SH-SY5Y (cell line): ENCODE data around the gene APLP2.

ENCODE experiments used
- GATA2 ChIP-seq: IDR thresholded peaks from 2 replicates; pipeline ENCODE4 v1.6.1; 2011; ENCODE audit warnings: mild to moderate bottlenecking, low read depth, low read length
- GATA3 ChIP-seq: IDR thresholded peaks from 2 replicates; pipeline ENCODE4 v1.6.1; 2011; ENCODE audit warnings: low read depth, mild to moderate bottlenecking, low read length, moderate library complexity

APLP2 gene

GRCh38 chr11:130069659-130070108 lies at the start of gene APLP2:
TSS of gene APLP2 (plus strand) at chr11:130069894. CDS start at chr11:130069978, 84 bp downstream.
- TF ChIP-seq GATA2 (no peak), GATA3 (no peak)

DNA sequence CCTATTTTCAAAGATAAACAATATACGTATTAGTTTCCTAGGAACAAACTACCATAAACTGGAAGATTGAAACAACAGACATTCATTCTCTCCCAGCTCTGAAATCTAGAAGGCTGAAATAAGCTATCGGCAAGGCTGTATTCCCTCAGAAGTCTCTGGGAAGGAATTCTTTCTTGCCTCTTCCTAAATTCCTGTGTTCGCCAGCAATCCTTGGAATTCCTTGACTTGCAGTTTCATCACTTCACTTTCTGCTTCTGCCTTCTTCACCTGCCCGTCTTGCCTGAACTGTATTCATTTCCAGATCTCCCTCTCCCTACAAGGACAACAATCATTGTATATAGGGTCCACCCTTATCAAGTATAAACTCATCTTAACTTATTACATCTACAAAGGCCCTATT lies 49.4 kb upstream of the APLP2 start:
- TF ChIP-seq GATA3, result no peak
- TF ChIP-seq GATA2, result no peak

DNA sequence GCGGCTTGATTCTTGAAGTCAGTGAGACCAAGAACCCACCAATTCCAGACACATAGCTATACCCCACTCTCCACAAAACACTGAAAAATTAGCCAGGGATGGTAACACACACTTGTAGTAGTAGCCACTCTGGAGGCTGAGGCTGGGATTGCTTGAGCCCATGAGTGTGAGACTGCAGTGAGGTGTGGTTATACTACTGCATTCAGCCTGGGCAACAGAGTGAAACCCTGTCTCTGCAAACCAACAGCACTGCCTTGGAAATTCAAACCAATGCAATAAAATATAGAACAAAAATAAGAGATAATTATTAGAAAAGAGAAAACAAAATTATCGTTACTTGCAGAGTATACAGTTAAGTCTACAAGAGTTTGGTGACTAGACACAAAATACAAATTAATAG lies 46.9 kb upstream of the APLP2 start:
- no peak for TF ChIP-seq GATA3
- no peak for TF ChIP-seq GATA2

DNA sequence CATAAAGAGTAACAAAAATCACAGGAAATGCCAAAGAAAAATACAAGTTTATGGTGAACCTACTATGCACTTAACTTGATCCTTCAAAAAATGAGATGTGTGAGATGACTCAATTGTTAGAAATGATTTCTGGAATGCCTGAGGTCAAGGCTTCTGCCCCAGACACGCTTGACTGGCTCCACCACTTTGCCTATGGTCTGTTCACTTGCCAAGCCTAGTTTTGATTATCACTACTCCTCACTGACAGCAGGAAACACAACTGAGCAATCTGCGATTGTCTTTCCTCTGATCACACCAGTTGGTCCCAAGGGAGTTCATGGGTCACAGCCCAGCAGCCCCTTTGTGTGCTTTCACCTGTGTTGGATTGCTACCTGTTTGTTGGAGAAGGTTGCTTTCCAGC lies 46.5 kb upstream of the APLP2 start:
- TF ChIP-seq GATA3 (no peak), GATA2 (no peak)

DNA sequence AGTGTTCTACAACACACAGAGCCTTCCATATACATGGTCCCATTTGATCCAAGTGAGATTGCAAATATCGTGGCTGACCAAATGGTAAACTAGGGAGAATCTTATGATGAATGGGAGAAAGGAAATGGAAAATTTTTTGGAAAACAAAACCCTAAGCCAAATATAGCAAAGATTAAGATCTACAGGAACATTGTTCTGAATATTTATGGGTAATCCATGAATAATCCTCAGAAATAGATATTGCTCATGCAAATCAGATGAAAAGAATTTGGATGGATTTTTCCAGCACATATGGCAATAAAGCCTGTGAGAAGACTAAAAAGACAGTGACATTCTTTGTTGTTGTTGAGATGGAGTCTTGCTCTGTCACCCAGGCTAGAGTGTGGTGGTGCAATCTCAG lies 45.3 kb upstream of the APLP2 start:
- no peak for TF ChIP-seq GATA2
- TF ChIP-seq GATA3, result no peak

GRCh38 chr11:130025371-130025770 lies 44.3 kb upstream of the APLP2 start:
- no peak for TF ChIP-seq GATA3
- TF ChIP-seq GATA2, result no peak

- TF ChIP-seq GATA3 (no peak), GATA2 (no peak)
Observed at GRCh38 chr11:130029137-130029536, 40.6 kb upstream of the APLP2 start.

GRCh38 chr11:130031056-130031455 lies 38.6 kb upstream of the APLP2 start:
- TF ChIP-seq GATA2 (no peak), GATA3 (no peak)

DNA sequence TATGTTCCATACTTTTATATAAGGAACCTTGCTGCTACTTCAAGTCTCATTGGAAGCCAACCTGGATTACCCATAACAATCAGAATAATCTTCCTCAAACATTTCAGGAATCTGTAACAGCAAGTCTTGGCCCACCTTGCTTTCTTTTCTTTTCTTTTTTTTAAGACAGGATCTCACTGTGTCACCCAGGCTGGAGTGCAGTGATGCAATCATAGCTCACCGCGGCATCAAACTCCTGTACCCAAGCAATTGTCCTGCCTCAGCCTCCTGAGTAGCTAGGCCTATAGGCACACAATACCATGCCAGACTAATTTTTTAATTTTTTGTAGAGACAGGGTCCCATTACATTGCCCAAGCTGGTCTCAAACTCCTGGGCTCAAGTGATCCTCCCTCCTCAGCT lies 37.7 kb upstream of the APLP2 start:
- no peak for TF ChIP-seq GATA2
- TF ChIP-seq GATA3, result no peak

DNA sequence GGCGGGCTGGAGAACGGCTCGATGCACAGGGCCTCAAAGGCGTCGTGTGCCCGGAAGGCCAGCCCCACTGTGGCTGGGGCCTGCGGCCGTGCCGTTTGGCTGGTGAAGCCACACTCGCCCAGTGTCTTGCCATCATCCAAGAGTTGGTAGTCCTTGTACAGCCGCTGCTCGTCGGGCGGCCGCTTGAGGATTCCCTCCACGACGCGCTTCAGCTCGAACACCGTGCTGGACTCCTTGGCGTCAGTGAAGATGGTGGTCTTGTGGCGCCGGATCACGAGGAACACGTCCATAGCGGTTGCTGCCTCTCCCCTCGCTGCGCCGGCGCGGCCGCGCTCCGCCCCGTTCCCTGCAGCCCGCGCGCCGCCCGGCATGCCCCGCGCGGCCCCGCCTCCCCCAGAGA lies 36.8 kb upstream of the APLP2 start:
- TF ChIP-seq GATA2 (no peak), GATA3 (no peak)

- TF ChIP-seq GATA3 (no peak), GATA2 (no peak)
Observed at GRCh38 chr11:130034236-130034635, 35.5 kb upstream of the APLP2 start.

DNA sequence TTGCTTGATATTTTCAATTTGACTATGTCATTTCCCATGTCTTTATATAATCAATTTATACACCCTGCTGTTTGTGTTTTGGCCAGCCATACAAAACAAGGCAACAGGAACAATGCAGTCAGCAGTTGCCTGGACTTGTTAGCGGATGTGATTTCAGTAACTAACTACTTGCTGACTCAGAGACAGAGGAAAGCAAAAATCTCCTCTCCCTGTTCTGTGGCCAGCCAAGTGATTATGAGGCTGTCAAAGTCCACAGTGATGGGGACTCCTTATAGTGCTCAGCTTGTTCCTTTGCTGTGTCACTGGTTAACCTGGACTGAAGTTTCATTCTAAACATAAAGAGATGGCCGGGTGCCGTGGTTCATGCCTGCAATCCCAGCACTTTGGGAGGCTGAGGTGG lies 32.6 kb upstream of the APLP2 start:
- TF ChIP-seq GATA2 (no peak), GATA3 (no peak)

GRCh38 chr11:130037881-130038585 lies 31.7 kb upstream of the APLP2 start:
- TF ChIP-seq GATA3 (no peak), GATA2 (no peak)

- TF ChIP-seq GATA3 (no peak), GATA2 (no peak)
Observed at GRCh38 chr11:130040281-130040940, 29.3 kb upstream of the APLP2 start.

- TF ChIP-seq GATA3, result no peak
- TF ChIP-seq GATA2, result no peak
Observed at GRCh38 chr11:130042093-130042591, 27.6 kb upstream of the APLP2 start.
